Erythroblast (primary cell): ENCODE results near the gene VWA3B.

Source experiments
- GATA1 ChIP-seq: IDR thresholded peaks from 2 replicates; pipeline ENCODE4 v1.6.1; 2011; ENCODE audit warnings: low read depth, mild to moderate bottlenecking, control low read depth, low read length, moderate library complexity
- POLR2A ChIP-seq: IDR thresholded peaks from 2 replicates; pipeline ENCODE4 v1.6.1; 2011; ENCODE audit warnings: mild to moderate bottlenecking, low read length

DNA sequence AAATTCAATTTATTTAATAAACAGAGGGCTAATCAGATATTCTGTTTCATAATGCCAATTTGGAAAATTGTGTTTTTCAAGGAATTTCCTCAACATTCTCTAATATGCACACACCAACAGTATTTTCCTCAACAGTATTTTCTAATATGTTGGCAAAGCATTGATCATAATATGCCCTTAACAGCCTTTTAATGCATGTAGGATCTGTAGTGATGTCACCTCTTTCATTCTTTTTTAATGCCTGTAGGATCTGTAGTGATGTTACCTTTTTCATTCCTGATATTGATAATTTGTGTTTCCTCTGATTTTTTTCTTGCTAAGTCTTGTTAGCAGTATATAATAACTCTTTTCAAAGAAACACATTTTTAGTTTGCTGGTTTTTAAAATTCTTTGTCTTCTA is 15.9 kb downstream of the VWA3B start:
- no peak for TF ChIP-seq POLR2A
- TF ChIP-seq GATA1: no peak
